Body of pancreas (tissue), 4 donors: ENCODE data around the gene PRF1. TPM values are rescaled to one million over a fixed set of nuclear protein-coding genes. Genes with fewer than 3 reads are reported as not detected.

ENCODE experiments used
- ATAC-seq: fragments of 150-250 bp; one replicate; pipeline ENCODE4 v1.9.1; 2016
- DNase-seq, 4 donors: peaks; one replicate each; pipeline ENCODE4 v3.0.0-alpha.2; 2019
- H3K27ac ChIP-seq, 4 donors: fragments of 200-600 bp; sonication (generic); 1 replicate in 3 of 4; 2 replicates in 1 of 4; pipeline versions ENCODE4 v1.5.1 to v1.6.1; 2016 to 2019; ENCODE audit warnings: mild to moderate bottlenecking in 1 of 4, mixed read lengths in 1 of 4, moderate library complexity in 1 of 4
- H3K27me3 ChIP-seq, 2 donors: fragments of 200-600 bp; sonication (generic); one replicate each; pipeline ENCODE4 v1.6.0; 2016; ENCODE audit warnings: mild to moderate bottlenecking in 1 of 2
- H3K36me3 ChIP-seq, 2 donors: fragments of 200-600 bp; sonication (generic); replicated peaks in 1 of 2; 2 replicates each; pipeline ENCODE4 v1.5.1; 2016; ENCODE audit warnings: low read depth in 2 of 2; ENCODE audit not compliant: insufficient read depth in 1 of 2
- H3K4me1 ChIP-seq: fragments of 200-600 bp; sonication (generic); one replicate; pipeline ENCODE4 v1.6.0; 2016
- H3K4me3 ChIP-seq, 2 donors: fragments of 200-600 bp; sonication (generic); 1 replicate in 1 of 2; 2 replicates in 1 of 2; pipeline ENCODE4 v1.5.1; 2016 to 2019
- H3K9me3 ChIP-seq, 3 donors: fragments of 200-600 bp; sonication (generic); 1 replicate in 2 of 3; 2 replicates in 1 of 3; pipeline ENCODE4 v1.5.1; 2016
- CTCF ChIP-seq, 7 experiments: fragments of 450-650 bp in 4 of 7; fragments of 200-600 bp in 3 of 7; sonication (generic) in 3 of 7; IDR thresholded peaks; one replicate each; pipeline ENCODE4 v1.5.1; 2016 to 2019; ENCODE audit warnings: antibody characterized with exemption in 7 of 7
- POLR2A ChIP-seq, 3 donors: fragments of 450-650 bp; IDR thresholded peaks; one replicate each; pipeline ENCODE4 v1.6.1; 2016; ENCODE audit warnings: antibody characterized with exemption in 3 of 3, mild to moderate bottlenecking in 2 of 3
- WGBS, 2 donors: methylation state at CpG; one replicate each; pipeline ENCODE4 v1.1.5; 2017; 5-methylcytosine and 5-hydroxymethylcytosine counted together
- intact Hi-C: fragments of 100-400 bp; cut with DNase I; formaldehyde crosslinking; loops from one replicate; pipeline ENCODE4 v1.15.1; 2023
- total RNA-seq, 2 donors: library from RNA; depleted of rRNA; stranded (reverse); fragments of >200 nt; gene quantifications; one replicate each; pipeline ENCODE4 v1.1.0, GENCODE V29; 2016

Gene PRF1
- total RNA-seq, 2 donors from 2014 or later: 2.1 to 6.3 TPM

- no peak for TF ChIP-seq POLR2A (IDR thresholded peaks at IDR 0.05)
- no peak for TF ChIP-seq CTCF (IDR thresholded peaks at IDR 0.05)
- 47 to 50% methylated on average over 8 of the region's 8 CpGs for WGBS, 2 donors
- no peak for ATAC-seq
Observed at GRCh38 chr10:70587045-70587658, 15.4 kb downstream of the PRF1 start.

GRCh38 chr10:70586348-70586930, 16.1 kb downstream of the PRF1 start:
- ATAC-seq (no peak), DNase-seq (no peak)
- TF ChIP-seq CTCF (IDR thresholded peaks at IDR 0.05) (no peak), POLR2A (IDR thresholded peaks at IDR 0.05) (no peak)
- Histone ChIP-seq H3K4me1 (no peaks in the 10 kb centered on the region), H3K27me3 (no peaks in the 10 kb centered on the region), H3K36me3 (no peaks in the 10 kb centered on the region), H3K9me3 (no peaks in the 10 kb centered on the region), H3K4me3 (no peak overlapping the region), H3K27ac (no peak overlapping the region)
- intact Hi-C loops: no loop called here
- 77 to 79% methylated on average over 8 of the region's 8 CpGs for WGBS, 2 donors

More at GRCh38 chr10:70587045-70587658, 15.4 kb downstream of the PRF1 start:
- H3K27me3 ChIP-seq: no peaks in the 10 kb centered on the region
- H3K4me3 ChIP-seq: no peak overlapping the region
- intact Hi-C loops: no loop called here
- H3K27ac ChIP-seq: no peak overlapping the region
- H3K9me3 ChIP-seq: no peaks in the 10 kb centered on the region
- no peak for DNase-seq
- H3K36me3 ChIP-seq: no peaks in the 10 kb centered on the region
- H3K4me1 ChIP-seq: no peaks in the 10 kb centered on the region

- Histone ChIP-seq H3K36me3 (no peaks in the 10 kb centered on the region), H3K27ac (no peak overlapping the region), H3K27me3 (no peaks in the 10 kb centered on the region), H3K4me3 (no peak overlapping the region), H3K9me3 (no peaks in the 10 kb centered on the region), H3K4me1 (no peaks in the 10 kb centered on the region)
- intact Hi-C loops: no loop called here
- no peak for DNase-seq
- TF ChIP-seq POLR2A (IDR thresholded peaks at IDR 0.05): no peak
- TF ChIP-seq CTCF (IDR thresholded peaks at IDR 0.05): no peak
- no peak for ATAC-seq
- 71 to 75% methylated on average over 8 of the region's 8 CpGs for WGBS, 2 donors
Observed at GRCh38 chr10:70585578-70586169, 16.9 kb downstream of the PRF1 start.

- intact Hi-C loops: no loop called here
- no peaks in the 10 kb centered on the region for H3K27me3 ChIP-seq
- no peaks in the 10 kb centered on the region for H3K4me1 ChIP-seq
- TF ChIP-seq CTCF (IDR thresholded peaks at IDR 0.05) (no peak), POLR2A (IDR thresholded peaks at IDR 0.05) (no peak)
- no peak overlapping the region for H3K4me3 ChIP-seq
- ATAC-seq: no peak
- DNase-seq: no peak
- no peaks in the 10 kb centered on the region for H3K36me3 ChIP-seq
- 49 to 63% methylated on average over 7 of the region's 7 CpGs for WGBS, 2 donors
- no peak overlapping the region for H3K27ac ChIP-seq
- no peaks in the 10 kb centered on the region for H3K9me3 ChIP-seq
Observed at GRCh38 chr10:70584909-70585544, 17.5 kb downstream of the PRF1 start.
